ENCODE results near the gene GPR84. TPM values are rescaled to one million over a fixed set of nuclear protein-coding genes. Genes with fewer than 3 reads are reported as not detected.

GPR84 gene
- total RNA-seq (2022) (not detected in 2 replicates), Bru-seq, nascent RNA (percentile 20 among the genes with signal in this experiment), BruChase-seq, experiment 1, labeled RNA remaining after a 2-hour chase (percentile 25 among the genes with signal in this experiment), BruChase-seq, experiment 2, labeled RNA remaining after a 6-hour chase (percentile 19 among the genes with signal in this experiment)
- long read RNA-seq: 0 reads

GRCh38 chr12:54364413-54364812 lies at the start of gene GPR84:
Gene GPR84, minus strand, starts transcription at chr12:54364486. Its CDS starts 635 bp downstream, at chr12:54363851.
- Histone ChIP-seq H3K9me3 (no peaks in the 10 kb centered on the region), H3K4me3 (ENCODE audit: low read depth, low read length) (no peak within 1 kb of the TSS), H3K4me1 (peaks cover 12% of the 10 kb centered on the region), H3K36me3 (ENCODE audit: control insufficient read depth, insufficient read depth, low read length) (no peaks in the 10 kb centered on the region), H3K27me3 (replicated peaks; ENCODE audit: control insufficient read depth, insufficient read depth, low read length) (no peaks in the 10 kb centered on the region)
- TF ChIP-seq CTCF (IDR thresholded peaks at IDR 0.05; ENCODE audit: insufficient read depth in 1 of 2, low read depth in 1 of 2, low read length in 1 of 2, severe bottlenecking in 1 of 2, unreplicated experiment in 1 of 2): no peak
- ChIA-PET CTCF (no interaction called here), POLR2A (no interaction called here)
- BruUV-seq (replicated peaks): no TSS peak
- no peak within 1 kb of the TSS for H3K27ac Mint-ChIP-seq (ENCODE audit: unreplicated experiment)
- intact Hi-C loops (cut with micrococcal nuclease; ENCODE audit: unreplicated experiment): no loop called here
- no peaks in the 10 kb centered on the region for H3K27me3 Mint-ChIP-seq (ENCODE audit: insufficient read depth, unreplicated experiment)
- H3K36me3 Mint-ChIP-seq (ENCODE audit: insufficient read depth, unreplicated experiment): no peaks in the 10 kb centered on the region
- H3K9me3 Mint-ChIP-seq (ENCODE audit: unreplicated experiment): no peaks in the 10 kb centered on the region
- no peak within 1 kb of the TSS for H3K4me3 Mint-ChIP-seq (ENCODE audit: unreplicated experiment)
- DNase-seq: no peak
- no peaks in the 10 kb centered on the region for H3K4me1 Mint-ChIP-seq (ENCODE audit: low read depth, unreplicated experiment)

GRCh38 chr12:54413284-54414190 lies 49.3 kb upstream of the GPR84 start:
- H3K4me3 Mint-ChIP-seq (ENCODE audit: unreplicated experiment): no peak overlapping the region
- CTCF ChIA-PET: no interaction called here
- no peak for DNase-seq

More at GRCh38 chr12:54413284-54414190, 49.3 kb upstream of the GPR84 start:
- Histone ChIP-seq H3K4me1 (no peaks in the 10 kb centered on the region), H3K36me3 (ENCODE audit: control insufficient read depth, insufficient read depth, low read length) (no peaks in the 10 kb centered on the region; the same call in 1 of the 2 replicates), H3K4me3 (ENCODE audit: low read depth, low read length) (no peak overlapping the region), H3K9me3 (no peaks in the 10 kb centered on the region), H3K27me3 (replicated peaks; ENCODE audit: control insufficient read depth, insufficient read depth, low read length) (no peaks in the 10 kb centered on the region)
- Mint-ChIP-seq H3K36me3 (ENCODE audit: insufficient read depth, unreplicated experiment) (no peaks in the 10 kb centered on the region), H3K27me3 (ENCODE audit: insufficient read depth, unreplicated experiment) (no peaks in the 10 kb centered on the region), H3K4me1 (ENCODE audit: low read depth, unreplicated experiment) (peaks cover 10% of the 10 kb centered on the region), H3K27ac (ENCODE audit: unreplicated experiment) (no peak overlapping the region), H3K9me3 (ENCODE audit: unreplicated experiment) (no peaks in the 10 kb centered on the region)
- POLR2A ChIA-PET: no interaction called here
- no peak for TF ChIP-seq CTCF (IDR thresholded peaks at IDR 0.05; ENCODE audit: insufficient read depth in 1 of 2, low read depth in 1 of 2, low read length in 1 of 2, severe bottlenecking in 1 of 2, unreplicated experiment in 1 of 2)
- no TSS peak for BruUV-seq (replicated peaks)
- intact Hi-C loops (cut with micrococcal nuclease; ENCODE audit: unreplicated experiment): no loop called here
